ENCODE measurements around the gene CALHM6.

GRCh38 chr6:116456106-116456505 lies 5.1 kb upstream of the CALHM6 start:
- no peak for TF ChIP-seq POLR2A (IDR thresholded peaks at IDR 0.05)
- no peak for TF ChIP-seq CTCF (IDR thresholded peaks at IDR 0.05)

All from heart left ventricle (tissue), 13 donors.